Stimulated activated CD4-positive, alpha-beta T cell treated with anti-CD3 and anti-CD28 coated beads, Interleukin-12 subunit alpha, Interleukin-12 subunit beta, amount 100 ng/mL, for 4 hours (primary cell): ENCODE measurements around the gene ASXL2.

Experiments used
- DNase-seq: peaks from one replicate; pipeline ENCODE4 v3.0.0-alpha.2; 2020

Gene ASXL2

GRCh38 chr2:25684577-25685473, 193.5 kb downstream of the ASXL2 start:
- DNase-seq = no peak
